AG04449 (cell line): ENCODE measurements around the gene DLL4.

Experiments
- CTCF ChIA-PET: fragments of 350-600 bp; formaldehyde crosslinking; extraction: SDS; loops from one replicate; lab custom pipeline; 2021; ENCODE audit warnings: antibody characterized with exemption; lab: Yijun Ruan, JAX
- POLR2A ChIA-PET: fragments of 400-600, 350-600 bp; formaldehyde crosslinking; extraction: SDS; loops from one replicate; lab custom pipeline; 2020; ENCODE audit warnings: antibody characterized with exemption, inconsistent platforms; lab: Yijun Ruan, JAX
- DNase-seq: peaks from one replicate; pipeline ENCODE4 v3.0.0-alpha.2; 2010; ENCODE audit warnings: low read depth, low spot score
- H3K4me3 ChIP-seq: 2 replicates; pipeline ENCODE4 v1.5.1; 2011; ENCODE audit warnings: low read depth, mild to moderate bottlenecking, control low read depth, low read length
- TF ChIP-seq, protein P1 (sequence below): IDR thresholded peaks from one replicate; pipeline ENCODE4 v1.5.1; 2011; ENCODE audit warnings: mild to moderate bottlenecking, moderate library complexity, low read length, control low read depth, inconsistent platforms; ENCODE audit not compliant: insufficient read depth; ENCODE audit errors: missing control alignments

Gene DLL4

DNA sequence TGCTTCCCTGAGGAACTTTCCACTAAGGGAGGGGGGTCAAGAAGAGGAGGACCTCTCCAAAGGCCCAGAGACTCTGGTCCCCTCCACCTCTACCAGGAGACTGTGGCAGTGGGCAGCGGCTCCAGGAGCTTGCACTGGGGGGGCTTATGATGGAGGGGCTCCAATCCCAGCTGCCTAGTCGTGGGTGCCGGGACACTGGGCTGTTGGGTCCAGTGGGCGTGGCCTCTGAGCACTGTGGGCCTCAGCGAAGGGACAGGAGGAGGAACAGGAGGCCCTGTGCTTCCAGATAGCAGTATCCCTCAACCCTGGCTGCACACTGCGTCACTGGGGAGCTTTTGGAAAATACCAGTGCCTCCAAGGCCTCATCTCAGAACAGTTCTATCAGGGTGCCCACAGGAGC, 13.5 kb upstream of the DLL4 start:
- POLR2A ChIA-PET = interaction anchor here (1.0 kb wide), 1 partner anchor 21 kb away, joined by 3 read pairs; the partner anchor contains the start of gene VPS18
- TF ChIP-seq, protein P1, sequence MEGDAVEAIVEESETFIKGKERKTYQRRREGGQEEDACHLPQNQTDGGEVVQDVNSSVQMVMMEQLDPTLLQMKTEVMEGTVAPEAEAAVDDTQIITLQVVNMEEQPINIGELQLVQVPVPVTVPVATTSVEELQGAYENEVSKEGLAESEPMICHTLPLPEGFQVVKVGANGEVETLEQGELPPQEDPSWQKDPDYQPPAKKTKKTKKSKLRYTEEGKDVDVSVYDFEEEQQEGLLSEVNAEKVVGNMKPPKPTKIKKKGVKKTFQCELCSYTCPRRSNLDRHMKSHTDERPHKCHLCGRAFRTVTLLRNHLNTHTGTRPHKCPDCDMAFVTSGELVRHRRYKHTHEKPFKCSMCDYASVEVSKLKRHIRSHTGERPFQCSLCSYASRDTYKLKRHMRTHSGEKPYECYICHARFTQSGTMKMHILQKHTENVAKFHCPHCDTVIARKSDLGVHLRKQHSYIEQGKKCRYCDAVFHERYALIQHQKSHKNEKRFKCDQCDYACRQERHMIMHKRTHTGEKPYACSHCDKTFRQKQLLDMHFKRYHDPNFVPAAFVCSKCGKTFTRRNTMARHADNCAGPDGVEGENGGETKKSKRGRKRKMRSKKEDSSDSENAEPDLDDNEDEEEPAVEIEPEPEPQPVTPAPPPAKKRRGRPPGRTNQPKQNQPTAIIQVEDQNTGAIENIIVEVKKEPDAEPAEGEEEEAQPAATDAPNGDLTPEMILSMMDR = no peak
- DNase-seq = no peak
- H3K4me3 ChIP-seq = no peak overlapping the region
- CTCF ChIA-PET = interaction anchor here (1.0 to 6.6 kb wide), 8 partner anchors 10 to 270 kb away, joined by 3 to 57 read pairs (median 8); no protein-coding TSS in a partner anchor

DNA sequence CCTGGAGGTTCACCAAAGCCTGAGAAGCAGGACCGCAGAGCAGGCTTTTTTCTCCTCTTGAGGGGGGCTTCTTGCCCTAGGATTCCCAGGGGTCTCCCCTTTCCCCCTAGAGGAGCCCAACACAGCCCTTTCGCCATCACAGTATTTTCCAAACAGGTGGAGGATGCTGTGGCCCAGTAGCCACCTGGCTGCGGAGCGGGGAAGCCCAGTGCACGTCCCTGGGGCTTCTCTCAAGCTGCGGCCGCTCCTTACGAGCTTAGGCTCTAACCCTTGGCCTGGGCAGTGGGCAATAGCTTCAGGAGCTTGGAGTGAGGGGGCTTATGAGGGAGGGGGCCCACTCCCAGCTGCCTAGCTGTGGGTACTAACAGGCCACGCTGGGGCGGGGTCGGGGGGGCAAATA, 11.6 kb upstream of the DLL4 start:
- TF ChIP-seq, protein P1 = no peak
- ChIA-PET POLR2A (no interaction called here), CTCF (interaction anchor here (3.8 to 6.6 kb wide), 3 partner anchors 12 to 25 kb away, joined by 14 to 57 read pairs (median 23); no protein-coding TSS in a partner anchor)
- H3K4me3 ChIP-seq = no peak overlapping the region
- DNase-seq = no peak

DNA sequence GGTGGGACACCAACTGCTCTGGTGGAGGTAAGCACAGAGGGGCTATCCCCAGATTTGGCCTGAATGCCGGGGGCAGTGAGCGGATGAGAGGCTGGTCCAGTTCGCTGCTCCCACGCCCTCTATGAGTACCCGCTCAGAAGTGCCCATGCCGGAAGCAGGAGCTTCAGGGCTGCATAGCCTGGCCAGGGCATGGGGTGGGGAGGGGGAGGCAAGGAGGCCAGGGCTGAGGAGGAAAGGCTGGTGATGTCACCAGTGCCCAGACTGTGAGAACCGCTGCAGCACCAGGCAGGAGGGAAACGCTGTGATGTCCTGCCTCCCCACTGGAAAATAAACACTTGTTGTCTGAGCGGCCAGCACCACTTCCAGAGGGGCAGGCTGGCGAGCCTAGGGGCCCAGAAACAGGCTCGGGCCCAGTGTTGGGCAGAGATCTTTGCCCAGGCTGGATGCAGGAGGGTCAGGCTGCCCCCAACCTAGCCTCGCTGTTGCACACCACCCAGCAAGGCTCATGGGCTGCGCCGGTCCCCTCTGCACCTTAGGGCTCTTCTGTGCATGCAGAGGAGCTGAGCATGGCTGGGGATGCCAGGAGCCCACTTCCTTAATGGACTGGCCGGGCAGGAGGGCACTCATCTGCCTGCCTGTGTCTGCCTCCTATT, 10.9 kb upstream of the DLL4 start:
- no peak overlapping the region for H3K4me3 ChIP-seq

DNA sequence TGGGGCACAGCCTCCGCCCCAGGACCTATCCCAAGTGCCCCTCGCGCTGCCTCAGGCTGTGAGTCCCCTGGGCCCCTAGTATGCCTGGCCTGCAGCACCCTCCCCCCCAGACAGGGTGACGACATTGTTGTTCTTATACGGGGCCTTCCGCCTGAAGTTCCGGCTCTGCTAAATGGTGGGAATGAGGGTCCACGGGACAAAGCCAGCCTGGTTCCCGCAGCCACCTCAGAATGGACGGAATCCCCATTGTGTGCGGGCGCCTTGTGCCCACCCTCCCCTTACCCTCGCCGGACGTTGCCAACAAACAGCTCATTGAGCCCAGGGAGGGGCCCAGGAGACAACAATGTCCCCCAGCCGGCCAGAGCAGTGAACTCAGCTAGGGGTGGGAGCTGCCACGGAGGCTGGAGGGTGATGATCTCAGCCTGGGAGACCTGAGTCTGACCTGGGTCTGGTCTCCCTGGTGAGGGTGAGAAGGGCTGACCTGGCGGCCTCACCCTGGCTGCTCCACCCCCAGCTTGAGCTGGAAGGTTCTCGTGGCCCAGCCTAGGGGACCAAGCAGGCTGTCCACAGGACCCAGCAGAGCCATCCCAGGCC, 10.2 kb upstream of the DLL4 start:
- CTCF ChIA-PET = interaction anchor here (0.6 to 6.6 kb wide), 3 partner anchors 9 to 23 kb away, joined by 3 to 57 read pairs (median 23); no protein-coding TSS in a partner anchor
- TF ChIP-seq, protein P1 = no peak
- no peak for DNase-seq

More for the DNA sequence above, 10.9 kb upstream of the DLL4 start:
- CTCF ChIA-PET = interaction anchor here (0.6 to 6.6 kb wide), 3 partner anchors 10 to 24 kb away, joined by 3 to 57 read pairs (median 23); no protein-coding TSS in a partner anchor
- DNase-seq = no peak
- TF ChIP-seq, protein P1 = no peak
- POLR2A ChIA-PET = no interaction called here

DNA sequence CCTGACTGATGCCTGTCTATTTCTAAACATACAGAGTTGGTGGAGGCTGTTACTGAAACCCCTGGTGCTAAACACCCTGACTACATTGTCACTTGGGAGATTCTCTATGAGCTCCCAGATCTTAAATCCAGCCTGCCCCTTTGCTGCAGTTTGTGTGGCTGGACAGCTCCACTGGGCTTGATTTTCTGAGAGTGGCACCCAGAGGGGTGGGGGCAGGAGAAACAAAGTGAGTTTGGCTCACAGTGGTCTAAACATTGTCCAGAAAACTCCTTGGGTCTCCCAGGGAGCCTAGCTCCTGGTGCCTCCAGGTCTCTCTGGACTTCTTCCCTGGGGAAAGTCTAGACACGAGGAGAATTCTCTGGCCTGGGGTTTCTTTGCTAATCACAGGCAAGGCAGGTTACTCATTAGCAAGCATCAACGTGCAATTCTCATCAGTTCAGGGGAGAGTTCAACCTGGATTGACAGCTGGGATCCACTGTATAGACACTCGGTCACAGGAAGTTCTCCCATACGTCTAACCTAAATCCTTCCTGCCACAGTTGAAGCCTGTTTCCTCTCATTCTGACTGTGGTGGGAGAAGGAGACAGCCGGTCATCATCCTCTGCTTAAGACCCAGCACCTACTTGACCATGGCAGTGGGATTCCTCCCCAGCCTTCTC, 7.1 kb upstream of the DLL4 start:
- TF ChIP-seq, protein P1 = no peak
- ChIA-PET POLR2A (no interaction called here), CTCF (interaction anchor here (0.9 to 11.6 kb wide), 3 partner anchors 16 to 65 kb away, joined by 3 to 109 read pairs (median 23); no protein-coding TSS in a partner anchor)
- no peak for DNase-seq
- no peak overlapping the region for H3K4me3 ChIP-seq

More for the DNA sequence above, 10.2 kb upstream of the DLL4 start:
- H3K4me3 ChIP-seq = no peak overlapping the region
- POLR2A ChIA-PET = no interaction called here
